Epithelial cell of esophagus (primary cell): ENCODE results near the gene RGS19.

ENCODE experiments used
- DNase-seq: peaks from one replicate; pipeline ENCODE4 v3.0.0; 2010; ENCODE audit warnings: low read depth
- H3K4me3 ChIP-seq: 2 replicates; pipeline ENCODE4 v1.5.1; 2011; ENCODE audit warnings: mild to moderate bottlenecking, low read length, control low read depth
- CTCF ChIP-seq: IDR thresholded peaks from 2 replicates; pipeline ENCODE4 v1.5.1; 2011; ENCODE audit warnings: low read depth, mild to moderate bottlenecking, low read length, control low read depth, inconsistent platforms; ENCODE audit not compliant: insufficient read depth; ENCODE audit errors: missing control alignments

The RGS19 gene

GRCh38 chr20:64082126-64082731, 2.9 kb upstream of the RGS19 start:
- DNase-seq, result no peak
- TF ChIP-seq CTCF, result no peak
- H3K4me3 ChIP-seq, result no peak overlapping the region

GRCh38 chr20:64081624-64081964, 2.3 kb upstream of the RGS19 start:
- no peak for TF ChIP-seq CTCF
- H3K4me3 ChIP-seq, result no peak overlapping the region
- DNase-seq, result no peak

GRCh38 chr20:64080813-64081623, 1.7 kb upstream of the RGS19 start:
- no peak overlapping the region for H3K4me3 ChIP-seq
- DNase-seq, result no peak
- TF ChIP-seq CTCF, result no peak

GRCh38 chr20:64080013-64080812, 895 bp upstream of the RGS19 start, which contains the start of gene OPRL1:
TSS of gene OPRL1 (plus strand) at chr20:64080082. CDS start at chr20:64092721, 12,639 bp downstream.
- peak within 1 kb of the TSS; percentile 60 for H3K4me3 ChIP-seq
- no peak for TF ChIP-seq CTCF
- no peak for DNase-seq

GRCh38 chr20:64078934-64079272, 415 bp downstream of the RGS19 start:
- no peak for DNase-seq
- peak overlapping the region; percentile 60 for H3K4me3 ChIP-seq
- no peak for TF ChIP-seq CTCF

- TF ChIP-seq CTCF, result no peak
- no peak for DNase-seq
- no peak overlapping the region for H3K4me3 ChIP-seq
Observed at GRCh38 chr20:64077876-64078551, 1.3 kb downstream of the RGS19 start.
